Epithelial cell of prostate (primary cell): Measurements from ENCODE around the gene OSBP2.
A peak's percentile ranks its signal among the peaks of the same experiment; 100 is the strongest.
"Not testable (repeated sequence)": the region's sequence is repeated elsewhere in the genome, so short reads cannot be mapped to it uniquely, and the experiment has no call there.

ENCODE experiments used
- DNase-seq: peaks from one replicate; pipeline ENCODE4 v3.0.0-alpha.2; 2011; ENCODE audit warnings: low read depth, low spot score
- H3K27ac ChIP-seq: fragments of 450-650 bp; 2 replicates; pipeline ENCODE4 v1.5.1; 2017; ENCODE audit warnings: mild to moderate bottlenecking

Gene OSBP2

GRCh38 chr22:30675436-30675835 lies 19.2 kb upstream of the OSBP2 start:
- no peak for DNase-seq
- no peak overlapping the region for H3K27ac ChIP-seq

DNA sequence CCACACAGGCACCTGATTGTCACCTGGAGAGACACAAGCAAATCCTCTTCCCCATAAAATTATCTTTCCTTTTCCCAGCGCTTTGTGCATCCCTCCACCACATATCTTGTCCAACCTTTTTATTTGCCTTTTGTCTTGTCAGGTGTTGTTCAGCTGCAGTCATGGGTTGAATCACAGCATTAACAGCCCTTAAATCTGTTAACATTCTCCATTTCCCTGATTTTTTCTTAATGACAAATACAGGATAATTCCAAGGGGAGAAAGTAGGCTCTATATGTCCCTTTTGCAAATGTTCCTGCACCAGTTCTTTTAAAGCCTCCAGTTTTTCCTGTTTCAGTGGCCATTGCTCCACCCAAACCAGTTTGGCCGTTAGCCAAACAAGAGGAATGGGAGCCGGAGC lies 18.1 kb upstream of the OSBP2 start:
- not testable (repeated sequence) for DNase-seq, H3K27ac ChIP-seq

- not testable (repeated sequence) for H3K27ac ChIP-seq, DNase-seq
Measured at GRCh38 chr22:30679895-30680690, 14.6 kb upstream of the OSBP2 start.

DNA sequence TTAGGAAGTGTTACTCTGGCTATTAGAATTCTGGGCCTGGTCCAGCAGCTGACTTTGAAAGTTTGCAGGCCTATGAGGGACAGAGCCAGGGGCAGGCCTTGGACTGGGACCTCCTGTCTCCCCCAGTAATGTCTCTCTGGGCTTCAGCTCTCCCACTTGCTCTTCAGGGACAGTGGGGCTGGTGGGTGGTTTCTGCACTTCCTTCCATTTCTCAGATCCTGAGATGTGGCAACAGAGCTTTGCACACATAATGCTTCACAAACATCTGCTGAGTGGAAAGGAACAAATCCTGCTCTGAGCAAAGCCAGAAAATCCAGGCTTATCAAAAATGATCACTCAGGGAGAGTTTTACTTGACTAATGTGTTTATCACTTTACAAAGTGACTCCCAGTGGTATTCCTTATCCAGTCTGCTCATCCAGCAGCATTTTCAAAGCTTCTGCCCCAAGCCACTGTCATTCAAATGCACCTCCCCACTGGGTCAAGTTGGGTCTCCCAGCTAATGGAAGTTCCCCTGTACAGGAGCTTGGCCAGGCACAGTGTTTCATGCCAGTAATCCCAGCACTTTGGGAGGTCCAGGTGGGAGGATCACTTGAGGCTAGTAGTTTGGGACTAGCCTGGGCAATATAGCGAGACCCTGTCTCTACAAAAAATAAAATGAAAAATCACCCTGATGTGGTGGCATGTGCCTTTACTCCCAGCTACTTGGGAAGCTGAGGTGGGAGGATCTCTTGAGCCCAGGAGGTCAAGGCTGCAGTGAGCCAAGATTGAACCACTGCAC lies 13.5 kb upstream of the OSBP2 start:
- no peak overlapping the region for H3K27ac ChIP-seq
- DNase-seq: no peak

DNA sequence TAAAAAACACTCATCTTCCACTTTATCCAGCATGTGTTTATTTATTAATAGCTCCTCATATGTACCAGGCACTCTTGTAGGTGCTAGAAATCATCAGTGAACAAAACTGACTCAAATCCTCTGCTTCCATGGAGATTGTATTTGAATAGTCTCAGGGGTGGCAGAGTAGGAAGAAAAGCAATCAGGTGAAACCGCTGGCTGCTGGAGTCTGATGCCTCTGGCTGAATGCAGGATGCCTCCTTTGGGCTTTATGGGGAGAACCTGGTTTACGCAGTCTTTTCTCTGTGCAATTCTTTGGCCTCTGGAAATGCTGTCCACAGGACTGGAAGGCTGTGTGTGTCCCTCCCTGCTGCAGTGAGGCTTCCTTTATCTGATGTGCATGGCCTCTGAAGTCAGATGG lies 12.8 kb upstream of the OSBP2 start:
- no peak overlapping the region for H3K27ac ChIP-seq
- DNase-seq: no peak

GRCh38 chr22:30685178-30685577 lies 9.5 kb upstream of the OSBP2 start:
- H3K27ac ChIP-seq: no peak overlapping the region
- DNase-seq: no peak

GRCh38 chr22:30687358-30687757 lies 7.3 kb upstream of the OSBP2 start:
- H3K27ac ChIP-seq: no peak overlapping the region
- no peak for DNase-seq

DNA sequence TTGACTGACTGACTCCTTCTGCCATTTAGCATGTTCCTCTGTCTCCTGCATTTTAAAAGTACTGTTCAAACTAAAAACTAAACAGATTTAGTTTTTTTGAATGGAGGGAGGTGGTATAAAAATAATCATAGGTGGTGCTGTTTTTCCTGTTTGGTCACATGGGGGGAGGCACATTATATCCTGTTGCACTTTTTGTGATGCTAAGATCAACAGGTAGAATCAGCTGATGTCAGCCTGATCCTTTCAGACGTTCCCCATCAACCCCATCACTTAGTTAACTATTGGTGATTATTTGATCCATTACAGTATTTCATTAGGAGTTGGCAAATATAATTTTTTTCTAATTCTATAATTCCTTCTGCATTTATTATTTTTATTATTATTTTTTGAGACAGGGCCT lies 5.1 kb upstream of the OSBP2 start:
- no peak overlapping the region for H3K27ac ChIP-seq
- DNase-seq: no peak

DNA sequence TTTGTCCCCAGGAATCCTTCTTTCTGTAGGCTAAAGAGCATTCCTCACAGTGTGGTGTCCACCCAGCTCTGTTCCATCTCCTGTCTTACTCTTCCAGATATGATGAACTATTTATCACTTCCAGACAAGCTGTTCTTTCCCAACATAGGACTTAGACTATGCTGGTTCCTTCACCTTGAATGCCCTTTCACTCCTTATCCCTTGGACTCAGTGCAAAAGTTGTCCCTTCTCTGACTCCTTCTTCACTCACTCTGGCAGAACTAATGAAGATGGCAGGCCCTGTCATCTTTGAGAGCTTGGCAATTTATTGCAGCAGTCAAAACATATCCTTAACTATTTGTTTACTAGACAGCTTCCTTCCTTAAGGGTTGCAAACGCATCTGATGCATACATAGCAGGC lies 3.5 kb upstream of the OSBP2 start:
- no peak for DNase-seq
- H3K27ac ChIP-seq: no peak overlapping the region

GRCh38 chr22:30694171-30694639 lies 469 bp upstream of the OSBP2 start:
- no peak overlapping the region for H3K27ac ChIP-seq
- no peak for DNase-seq

GRCh38 chr22:30695351-30695851 lies 727 bp downstream of the OSBP2 start:
- no peak overlapping the region for H3K27ac ChIP-seq
- DNase-seq: no peak

DNA sequence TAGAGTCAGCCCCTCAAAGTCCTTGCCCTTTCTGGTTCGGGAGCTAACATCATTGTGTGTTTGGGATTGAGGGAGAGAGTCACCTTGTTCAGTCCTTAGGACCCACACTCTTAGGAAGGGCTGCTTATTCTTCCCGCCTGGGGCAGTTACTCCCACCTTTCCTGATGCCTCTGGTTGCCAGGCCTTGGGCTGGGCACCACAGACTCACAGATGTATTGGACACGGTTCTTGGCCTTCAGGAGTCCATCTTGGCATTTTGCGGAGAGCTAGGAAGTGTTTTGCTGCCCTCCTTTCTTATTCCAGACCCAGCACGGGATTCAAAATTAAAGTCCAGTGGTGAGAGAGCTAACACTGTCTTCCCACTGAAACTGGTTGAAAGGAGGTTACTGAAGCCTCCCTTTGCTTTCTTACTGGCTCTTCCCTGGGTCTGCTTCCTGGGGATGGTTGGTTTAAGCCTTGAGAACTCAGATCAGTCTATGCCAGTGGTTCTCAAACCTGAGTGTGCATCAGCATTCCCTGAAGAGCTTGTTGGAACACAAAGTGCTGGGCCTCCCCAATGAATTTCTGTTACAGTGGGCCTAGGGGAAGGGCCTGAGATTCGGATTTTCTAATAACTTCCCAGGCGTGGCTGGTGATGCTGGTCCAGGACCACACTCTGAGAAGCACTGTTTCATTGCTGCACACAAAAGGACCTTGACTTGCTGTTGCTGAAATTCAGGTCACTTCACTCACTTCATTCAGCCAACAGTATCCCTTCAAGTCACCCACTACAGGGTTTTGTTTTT lies 1.4 kb downstream of the OSBP2 start:
- no peak for DNase-seq
- H3K27ac ChIP-seq: no peak overlapping the region

DNA sequence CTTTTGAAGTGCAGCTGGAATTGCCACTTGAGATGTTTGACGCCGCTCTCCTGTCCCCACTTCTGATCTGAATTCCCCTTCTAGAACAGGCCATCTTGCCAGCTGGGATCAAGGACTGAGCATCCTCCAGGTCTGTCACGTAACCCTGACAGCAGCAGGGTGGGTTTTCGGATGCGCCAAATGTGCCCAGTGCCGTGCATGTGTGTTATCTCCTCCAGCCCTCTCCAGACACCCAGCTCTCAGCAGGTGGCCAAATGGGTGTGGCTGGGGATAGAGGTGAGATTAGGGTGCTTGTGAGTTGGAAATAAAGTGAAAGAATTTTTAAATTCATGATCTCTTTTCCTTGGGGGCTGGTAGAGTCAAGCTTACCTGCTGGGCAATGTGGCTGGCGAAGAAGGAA lies 3.3 kb downstream of the OSBP2 start:
- DNase-seq: no peak

DNA sequence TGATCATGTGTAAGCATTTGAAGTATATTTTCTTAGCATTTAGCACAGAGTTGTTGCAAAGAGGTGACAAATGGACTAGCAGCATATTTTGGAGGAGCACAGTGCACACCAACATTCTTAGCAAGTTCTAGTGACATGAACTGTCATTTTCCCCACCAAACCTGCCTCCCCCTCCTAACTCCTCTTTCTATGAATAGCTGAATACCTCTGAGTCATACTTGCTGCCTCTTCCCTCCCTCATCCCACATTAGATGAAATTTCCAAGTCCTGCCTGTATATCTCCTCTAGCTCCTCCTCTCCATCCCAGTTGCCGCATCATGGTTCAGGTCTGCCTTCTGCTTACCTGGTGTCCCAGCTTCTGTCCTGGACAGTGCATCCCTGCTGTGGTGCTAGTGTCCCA lies 7.2 kb downstream of the OSBP2 start:
- DNase-seq: no peak

More for the DNA sequence above, 3.3 kb downstream of the OSBP2 start:
- no peak overlapping the region for H3K27ac ChIP-seq

GRCh38 chr22:30702856-30703255 lies 8.2 kb downstream of the OSBP2 start:
- H3K27ac ChIP-seq: no peak overlapping the region
- DNase-seq: no peak

More for the DNA sequence above, 7.2 kb downstream of the OSBP2 start:
- H3K27ac ChIP-seq: no peak overlapping the region

- no peak for DNase-seq
- H3K27ac ChIP-seq: no peak overlapping the region
Measured at GRCh38 chr22:30704978-30705377, 10.3 kb downstream of the OSBP2 start.

- no peak for DNase-seq
Measured at GRCh38 chr22:30705710-30706651, 11.3 kb downstream of the OSBP2 start.

GRCh38 chr22:30709980-30710379 lies 15.3 kb downstream of the OSBP2 start:
- not testable (repeated sequence) for DNase-seq
- H3K27ac ChIP-seq: peak overlapping the region; percentile 45

More at GRCh38 chr22:30705710-30706651, 11.3 kb downstream of the OSBP2 start:
- H3K27ac ChIP-seq: no peak overlapping the region

DNA sequence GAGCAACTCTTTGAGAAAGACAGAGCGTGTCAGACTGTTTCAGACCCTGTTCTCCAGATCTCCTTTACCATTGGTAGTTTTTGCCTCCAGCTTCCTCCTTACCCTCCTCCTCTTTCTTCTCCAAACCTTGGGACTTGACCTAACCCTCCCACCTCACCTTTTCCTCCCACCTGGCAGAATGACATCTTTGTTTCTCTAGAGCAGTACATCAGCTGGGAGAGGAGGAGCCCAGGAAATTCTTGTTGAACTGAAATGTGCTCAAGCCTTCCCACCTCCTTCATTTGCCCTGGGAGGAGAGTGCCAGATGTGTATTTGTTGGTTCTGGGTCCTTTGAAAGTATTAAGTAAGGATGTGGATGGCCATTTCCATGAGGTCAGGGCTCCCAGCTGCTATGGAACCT lies 17.4 kb downstream of the OSBP2 start:
- no peak for DNase-seq
- H3K27ac ChIP-seq: no peak overlapping the region
